Raji (cell line): ENCODE measurements around the gene ATP2C1.

Experiments used
- POLR2A ChIP-seq: IDR thresholded peaks from 2 replicates; pipeline ENCODE4 v1.6.1; 2011; ENCODE audit warnings: low read depth, low read length, control low read depth; ENCODE audit not compliant: insufficient read depth

ATP2C1 gene

GRCh38 chr3:130907500-130907899, 13.6 kb downstream of the ATP2C1 start:
- TF ChIP-seq POLR2A: no peak

DNA sequence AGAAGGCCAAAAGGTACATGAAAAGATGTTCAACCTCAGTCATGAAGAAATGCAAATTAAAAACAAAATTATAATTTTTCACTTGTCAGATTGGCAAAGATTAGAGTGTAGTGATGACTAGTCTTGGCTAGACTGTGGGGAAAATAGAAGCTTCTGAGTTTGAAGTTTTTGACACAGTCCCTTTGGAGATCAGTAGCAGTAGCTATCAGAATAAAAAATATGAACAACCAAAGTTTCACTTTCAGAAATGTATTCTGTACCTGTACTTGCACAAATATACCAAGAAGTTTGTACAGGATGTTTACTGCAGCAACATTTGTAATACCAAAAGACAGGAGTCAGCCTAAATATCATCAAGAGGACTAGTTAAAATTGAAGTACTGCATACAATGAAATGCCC, 14.1 kb downstream of the ATP2C1 start:
- no peak for TF ChIP-seq POLR2A

- TF ChIP-seq POLR2A: no peak
Measured at GRCh38 chr3:130915567-130916292, 21.8 kb downstream of the ATP2C1 start.

- TF ChIP-seq POLR2A: no peak
Measured at GRCh38 chr3:130916507-130917167, 22.8 kb downstream of the ATP2C1 start.

- TF ChIP-seq POLR2A: no peak
Measured at GRCh38 chr3:130918328-130918727, 24.4 kb downstream of the ATP2C1 start.

- TF ChIP-seq POLR2A: no peak
Measured at GRCh38 chr3:130925628-130926027, 31.7 kb downstream of the ATP2C1 start.

GRCh38 chr3:130926504-130926903, 32.6 kb downstream of the ATP2C1 start:
- no peak for TF ChIP-seq POLR2A

- TF ChIP-seq POLR2A: no peak
Measured at GRCh38 chr3:130929804-130930203, 35.9 kb downstream of the ATP2C1 start.

GRCh38 chr3:130932979-130933378, 39.1 kb downstream of the ATP2C1 start:
- TF ChIP-seq POLR2A: no peak

GRCh38 chr3:130933801-130934345, 40.0 kb downstream of the ATP2C1 start:
- no peak for TF ChIP-seq POLR2A

DNA sequence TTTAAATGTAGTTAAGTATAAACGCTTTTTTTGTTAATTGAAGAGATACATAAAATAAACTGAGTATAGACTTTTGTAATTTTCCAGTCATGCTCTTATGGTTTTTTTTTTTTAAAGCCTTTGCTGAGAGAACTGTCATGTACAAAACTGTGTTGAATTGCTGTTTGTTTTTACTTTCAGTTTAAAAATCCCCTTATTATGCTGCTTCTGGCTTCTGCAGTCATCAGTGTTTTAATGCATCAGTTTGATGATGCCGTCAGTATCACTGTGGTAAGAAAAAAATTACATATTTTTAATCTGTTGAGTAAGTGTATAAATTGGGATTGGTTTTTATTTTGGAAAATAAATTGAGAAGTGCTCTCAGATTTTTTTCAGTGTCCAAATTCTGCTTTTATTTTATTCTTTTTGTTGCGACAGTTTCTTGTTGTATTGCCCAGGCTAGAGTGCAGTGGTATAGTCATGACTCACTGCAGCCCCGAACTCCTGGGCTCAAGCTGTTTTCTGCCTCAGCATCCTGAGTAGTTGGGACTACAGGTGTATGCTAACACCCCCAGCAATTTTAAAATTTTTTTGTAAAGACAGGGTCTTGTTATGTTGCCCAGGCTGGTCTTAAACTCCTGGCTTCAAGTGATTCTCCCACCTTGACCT, 40.7 kb downstream of the ATP2C1 start:
- no peak for TF ChIP-seq POLR2A

DNA sequence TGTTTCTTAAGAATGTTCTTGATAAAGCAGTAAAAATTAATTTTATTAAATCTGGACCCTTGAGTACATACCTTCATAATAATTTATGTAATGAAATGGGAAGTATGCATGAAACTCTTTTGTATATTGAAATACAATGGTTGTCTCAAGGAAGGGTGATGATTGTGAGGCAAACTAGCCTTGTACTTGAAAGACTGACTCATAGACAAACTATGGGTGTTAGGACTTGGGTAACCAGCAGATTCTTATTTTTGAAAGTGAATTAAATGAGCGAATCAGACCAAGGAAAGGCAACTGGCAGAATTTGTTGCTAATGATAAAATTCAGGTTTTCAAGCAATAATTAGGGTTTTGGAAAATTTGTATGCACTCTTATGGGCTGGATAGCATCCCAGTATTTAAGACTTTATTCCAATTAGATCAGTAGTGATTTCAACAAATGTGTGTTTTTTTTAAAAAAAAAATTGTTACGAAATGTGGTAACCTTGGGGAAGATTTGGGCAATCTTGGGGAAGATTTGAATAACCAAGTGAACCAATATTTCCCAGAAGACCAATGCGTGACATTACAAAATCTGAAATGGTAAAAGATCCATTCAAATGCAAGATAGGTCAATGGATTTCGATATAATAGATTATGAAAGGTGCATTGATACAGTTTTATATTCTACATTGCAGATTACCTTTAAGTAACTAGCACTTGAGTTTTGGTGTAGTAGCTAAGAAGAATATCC, 42.0 kb downstream of the ATP2C1 start:
- TF ChIP-seq POLR2A: no peak

GRCh38 chr3:130939753-130940152, 45.9 kb downstream of the ATP2C1 start:
- TF ChIP-seq POLR2A: no peak

GRCh38 chr3:130941793-130942192, 47.9 kb downstream of the ATP2C1 start:
- no peak for TF ChIP-seq POLR2A

DNA sequence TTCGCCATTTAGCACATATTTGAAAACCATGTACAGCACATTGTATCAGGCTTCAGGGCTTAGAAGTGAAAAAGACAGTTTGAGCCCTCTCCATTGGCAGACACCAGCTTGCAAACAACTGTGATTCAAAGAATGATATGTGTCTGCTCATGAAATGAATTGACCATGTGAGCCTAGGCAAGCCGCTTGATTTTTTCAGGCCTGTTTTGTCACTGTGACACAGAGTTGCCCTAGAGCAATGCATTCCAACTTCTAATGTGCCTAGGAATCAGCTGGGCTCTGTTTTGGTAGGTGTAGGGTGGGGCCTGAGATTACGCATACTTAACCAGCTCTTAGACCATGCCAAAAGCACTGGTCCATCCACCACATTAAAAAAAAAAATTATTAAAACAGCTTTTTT, 53.0 kb downstream of the ATP2C1 start:
- TF ChIP-seq POLR2A: no peak
